IPS DF 6.9 (cell line): ENCODE results near the gene MMP14.
A peak's percentile ranks its signal among the peaks of the same experiment; 100 is the strongest.

Experiments used
- DNase-seq: peaks from one replicate; pipeline ENCODE4 v3.0.0-alpha.2; 2013; ENCODE audit warnings: low read depth, low spot score
- H3K27ac ChIP-seq: one replicate; pipeline ENCODE4 v1.5.1; 2013; ENCODE audit warnings: low read length, control low read depth
- H3K27me3 ChIP-seq: 2 replicates; pipeline ENCODE4 v1.6.1; 2013; ENCODE audit warnings: mild to moderate bottlenecking, low read length; ENCODE audit not compliant: control insufficient read depth, insufficient read depth
- H3K36me3 ChIP-seq: 2 replicates; pipeline ENCODE4 v1.6.1; 2013; ENCODE audit warnings: low read length; ENCODE audit not compliant: control insufficient read depth, insufficient read depth
- H3K4me1 ChIP-seq: 2 replicates; pipeline ENCODE4 v1.6.1; 2013; ENCODE audit warnings: low read length; ENCODE audit not compliant: control insufficient read depth, insufficient read depth
- H3K4me3 ChIP-seq: 2 replicates; pipeline ENCODE4 v1.5.1; 2013; ENCODE audit warnings: mild to moderate bottlenecking, low read length
- H3K9me3 ChIP-seq: 2 replicates; pipeline ENCODE4 v1.6.1; 2013; ENCODE audit warnings: low read length, inconsistent platforms; ENCODE audit not compliant: control insufficient read depth, insufficient read depth
- WGBS: extraction: QIAGEN DNeasy Blood & Tissue Kit; methylation state at CpG from one replicate; pipeline ENCODE4 v1.1.7; 2013; ENCODE audit warnings: mixed read lengths, missing lambda C conversion rate; ENCODE audit not compliant: insufficient read length, insufficient coverage; 5-methylcytosine and 5-hydroxymethylcytosine counted together

Gene MMP14

GRCh38 chr14:22886500-22887259, 50.3 kb downstream of the MMP14 start:
- no peaks in the 10 kb centered on the region for H3K9me3 ChIP-seq
- peaks cover 7% of the 10 kb centered on the region; the same call in 1 of the 2 replicates for H3K4me1 ChIP-seq
- WGBS = no CpG with 5 or more reads among the region's 77 CpGs
- no peak for DNase-seq
- peak overlapping the region; percentile 55 for H3K4me3 ChIP-seq
- H3K27me3 ChIP-seq = no peaks in the 10 kb centered on the region
- no peak overlapping the region for H3K27ac ChIP-seq
- no peaks in the 10 kb centered on the region for H3K36me3 ChIP-seq

DNA sequence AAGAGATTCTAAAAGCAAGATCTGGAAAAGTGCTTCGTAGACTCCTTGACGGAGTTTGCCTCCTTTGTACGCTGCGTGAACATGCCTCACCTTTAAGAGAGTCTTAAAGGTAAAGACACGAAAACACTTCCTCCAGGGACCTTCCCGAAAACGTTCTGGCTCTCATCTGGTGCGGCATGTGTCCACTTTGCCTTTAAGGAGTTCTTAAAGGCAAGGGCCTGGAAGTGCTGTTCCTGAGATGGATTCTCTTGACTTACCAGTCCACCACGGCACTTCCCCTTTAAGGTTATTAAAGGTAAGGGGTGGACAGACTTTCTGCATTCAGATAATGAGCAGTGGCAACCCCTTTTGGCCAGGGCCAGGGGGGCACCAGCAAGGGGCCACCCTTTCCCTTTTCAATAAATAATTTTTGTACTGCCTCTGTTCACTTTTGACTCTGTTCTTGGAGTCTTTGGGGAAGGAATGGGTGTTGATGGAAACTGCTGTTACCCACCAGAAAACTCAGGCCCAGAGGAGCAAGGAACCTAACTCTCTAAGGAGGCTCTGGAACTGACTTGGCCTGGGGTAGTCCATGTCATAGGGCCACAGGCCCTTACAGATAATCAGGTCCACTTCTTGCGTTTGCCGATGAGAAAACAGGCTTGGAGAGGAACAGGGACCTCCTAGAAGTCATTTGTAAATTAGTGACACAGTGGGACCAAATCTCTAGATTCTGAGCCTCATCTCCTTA, 51.0 kb downstream of the MMP14 start:
- Histone ChIP-seq H3K4me3 (peak overlapping the region; percentile 55; the same call in 1 of the 2 replicates), H3K9me3 (no peaks in the 10 kb centered on the region), H3K27me3 (no peaks in the 10 kb centered on the region), H3K4me1 (peaks cover 4% of the 10 kb centered on the region; the same call in 1 of the 2 replicates), H3K36me3 (no peaks in the 10 kb centered on the region), H3K27ac (no peak overlapping the region)
- DNase-seq = no peak
- no CpG with 5 or more reads among the region's 11 CpGs for WGBS

DNA sequence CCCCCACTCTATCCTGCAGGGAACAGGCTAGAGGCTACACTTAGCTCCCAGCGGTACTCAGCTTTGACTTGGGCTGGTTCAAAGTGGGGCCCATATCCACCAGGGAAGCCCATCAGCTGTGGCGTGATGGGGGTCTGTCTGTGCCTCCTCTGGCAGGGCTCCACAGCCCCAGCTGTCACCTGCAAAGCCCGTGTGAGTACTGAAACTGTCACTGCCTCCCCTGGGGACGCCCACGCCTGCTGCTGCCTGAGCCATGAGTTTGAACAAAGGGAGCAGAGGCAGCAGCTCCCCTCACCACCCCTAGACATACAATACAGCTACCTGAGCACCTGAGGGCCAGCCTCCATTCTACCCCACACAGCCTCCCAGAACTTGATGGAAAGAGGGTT, 51.6 kb downstream of the MMP14 start:
- Histone ChIP-seq H3K27ac (no peak overlapping the region), H3K36me3 (no peaks in the 10 kb centered on the region), H3K27me3 (no peaks in the 10 kb centered on the region), H3K4me1 (peaks cover 3% of the 10 kb centered on the region; the same call in 1 of the 2 replicates), H3K4me3 (no peak overlapping the region), H3K9me3 (no peaks in the 10 kb centered on the region)
- DNase-seq = no peak
- WGBS = no CpG with 5 or more reads among the region's 5 CpGs

GRCh38 chr14:22888662-22889061, 52.3 kb downstream of the MMP14 start:
- no CpG with 5 or more reads among the region's 4 CpGs for WGBS
- no peaks in the 10 kb centered on the region for H3K27me3 ChIP-seq
- H3K4me3 ChIP-seq = no peak overlapping the region
- H3K4me1 ChIP-seq = no peaks in the 10 kb centered on the region; the same call in 1 of the 2 replicates
- H3K36me3 ChIP-seq = no peaks in the 10 kb centered on the region
- no peak for DNase-seq
- H3K9me3 ChIP-seq = no peaks in the 10 kb centered on the region
- H3K27ac ChIP-seq = no peak overlapping the region

DNA sequence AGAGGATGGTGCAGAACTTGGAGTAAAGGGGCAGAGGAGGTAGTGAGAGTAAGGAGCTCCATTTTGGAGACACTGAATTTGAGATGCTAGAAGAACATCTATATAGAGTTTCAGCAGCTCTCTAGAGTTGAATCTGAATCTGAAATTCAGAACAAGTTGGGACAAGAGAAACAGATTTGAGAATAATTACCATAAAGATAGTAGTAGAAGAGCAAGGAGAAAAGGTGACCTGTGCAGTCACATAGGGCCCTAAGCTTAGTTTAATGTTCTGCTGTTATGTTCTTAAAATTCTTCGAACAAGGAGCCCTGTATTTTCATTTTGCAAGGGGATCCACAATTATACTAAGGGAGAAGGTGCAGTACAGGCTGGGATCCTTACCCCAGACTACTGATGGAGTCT, 54.0 kb downstream of the MMP14 start:
- Histone ChIP-seq H3K27ac (no peak overlapping the region), H3K4me1 (no peaks in the 10 kb centered on the region), H3K4me3 (no peak overlapping the region), H3K27me3 (no peaks in the 10 kb centered on the region), H3K9me3 (no peaks in the 10 kb centered on the region), H3K36me3 (no peaks in the 10 kb centered on the region)
- WGBS = no CpG with 5 or more reads among the region's 1 CpG
- DNase-seq = no peak

DNA sequence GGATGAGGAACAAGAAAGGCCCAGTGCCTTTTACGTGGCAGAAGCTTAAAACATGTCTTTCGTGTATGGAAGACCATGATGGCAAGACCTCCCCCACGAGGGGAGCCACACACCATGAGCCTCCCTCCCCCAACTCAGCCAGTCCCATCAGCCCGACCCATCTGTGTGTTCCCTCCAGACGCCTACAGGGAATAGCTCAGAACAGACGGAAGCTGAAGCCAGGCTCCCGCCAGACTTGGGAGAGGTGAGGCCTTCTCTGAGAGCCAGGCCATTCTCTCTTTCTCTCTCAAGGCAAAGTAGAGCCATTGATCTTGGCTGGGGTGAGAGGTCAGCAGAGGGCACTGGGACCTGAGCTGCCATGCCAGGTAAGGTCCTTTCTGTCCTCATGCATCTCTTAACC, 56.1 kb downstream of the MMP14 start:
- no peak overlapping the region for H3K27ac ChIP-seq
- H3K36me3 ChIP-seq = no peaks in the 10 kb centered on the region
- no peaks in the 10 kb centered on the region for H3K9me3 ChIP-seq
- DNase-seq = no peak
- H3K4me3 ChIP-seq = no peak overlapping the region
- peaks cover 5% of the 10 kb centered on the region; the same call in 1 of the 2 replicates for H3K27me3 ChIP-seq
- WGBS = no CpG with 5 or more reads among the region's 7 CpGs
- no peaks in the 10 kb centered on the region for H3K4me1 ChIP-seq

DNA sequence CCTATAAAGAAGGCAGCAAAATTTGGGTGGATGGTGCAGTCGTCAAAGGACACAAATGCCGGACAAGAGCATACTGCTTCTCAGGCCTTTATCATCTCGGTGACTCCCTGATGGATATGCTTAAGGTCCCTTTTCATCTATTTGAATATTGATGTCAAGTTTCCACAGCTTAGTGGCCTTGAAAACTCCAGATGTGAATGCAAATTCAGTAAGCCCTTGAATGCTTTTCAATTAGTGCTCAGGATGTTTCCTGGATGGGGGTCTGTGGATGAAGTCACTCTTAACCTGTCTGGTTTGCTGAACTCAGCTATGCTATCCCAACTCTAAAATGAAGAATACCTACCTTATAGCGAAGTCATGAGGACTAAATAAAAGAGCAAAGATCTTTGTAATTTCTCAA, 57.3 kb downstream of the MMP14 start:
- H3K9me3 ChIP-seq = no peaks in the 10 kb centered on the region
- no peak overlapping the region for H3K27ac ChIP-seq
- H3K4me1 ChIP-seq = no peaks in the 10 kb centered on the region
- H3K4me3 ChIP-seq = no peak overlapping the region
- peaks cover 10% of the 10 kb centered on the region for H3K27me3 ChIP-seq
- DNase-seq = no peak
- no peaks in the 10 kb centered on the region for H3K36me3 ChIP-seq
- no CpG with 5 or more reads among the region's 4 CpGs for WGBS

GRCh38 chr14:22895402-22895801, 59.0 kb downstream of the MMP14 start:
- Histone ChIP-seq H3K9me3 (no peaks in the 10 kb centered on the region), H3K36me3 (no peaks in the 10 kb centered on the region), H3K27ac (no peak overlapping the region), H3K27me3 (peaks cover 10% of the 10 kb centered on the region), H3K4me3 (no peak overlapping the region), H3K4me1 (no peaks in the 10 kb centered on the region)
- DNase-seq = no peak
- no CpG with 5 or more reads among the region's 1 CpG for WGBS

DNA sequence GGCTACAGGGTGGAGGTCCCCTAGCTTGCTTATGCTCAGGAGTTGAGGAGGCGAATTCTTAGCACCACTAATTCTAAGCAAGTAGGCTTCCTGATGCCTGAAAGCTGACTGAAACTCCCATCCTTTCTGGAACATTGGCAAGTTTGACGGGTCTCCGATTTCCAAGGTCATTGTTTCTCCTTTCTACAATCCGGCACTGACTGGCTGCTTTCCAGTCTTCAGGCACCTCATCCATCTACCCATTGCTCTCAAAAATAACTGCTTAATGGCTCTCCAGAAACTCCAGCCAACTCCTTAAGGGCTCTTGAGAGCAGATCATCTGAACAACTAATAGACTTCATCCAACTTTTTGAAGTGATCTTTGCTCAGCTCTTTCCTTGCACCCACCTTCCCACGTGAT, 60.0 kb downstream of the MMP14 start:
- WGBS = no CpG with 5 or more reads among the region's 5 CpGs
- DNase-seq = no peak
- Histone ChIP-seq H3K36me3 (peaks cover 6% of the 10 kb centered on the region; the same call in 1 of the 2 replicates), H3K27ac (no peak overlapping the region), H3K4me3 (no peak overlapping the region), H3K9me3 (no peaks in the 10 kb centered on the region), H3K27me3 (peaks cover 10% of the 10 kb centered on the region), H3K4me1 (no peaks in the 10 kb centered on the region)

GRCh38 chr14:22896760-22897159, 60.4 kb downstream of the MMP14 start:
- Histone ChIP-seq H3K9me3 (no peaks in the 10 kb centered on the region), H3K27me3 (peaks cover 10% of the 10 kb centered on the region), H3K36me3 (peaks cover 10% of the 10 kb centered on the region), H3K4me1 (no peaks in the 10 kb centered on the region), H3K27ac (no peak overlapping the region), H3K4me3 (no peak overlapping the region)
- no CpG with 5 or more reads among the region's 3 CpGs for WGBS
- no peak for DNase-seq
